ENCODE data around the gene ATG14. TPM values are rescaled to one million over a fixed set of nuclear protein-coding genes. Genes with fewer than 3 reads are reported as not detected.
"Not testable (repeated sequence)": the region's sequence is repeated elsewhere in the genome, so short reads cannot be mapped to it uniquely, and the experiment has no call there.

Gene ATG14
- total RNA-seq, 1 donor from 2014 or later: 20.4 TPM

DNA sequence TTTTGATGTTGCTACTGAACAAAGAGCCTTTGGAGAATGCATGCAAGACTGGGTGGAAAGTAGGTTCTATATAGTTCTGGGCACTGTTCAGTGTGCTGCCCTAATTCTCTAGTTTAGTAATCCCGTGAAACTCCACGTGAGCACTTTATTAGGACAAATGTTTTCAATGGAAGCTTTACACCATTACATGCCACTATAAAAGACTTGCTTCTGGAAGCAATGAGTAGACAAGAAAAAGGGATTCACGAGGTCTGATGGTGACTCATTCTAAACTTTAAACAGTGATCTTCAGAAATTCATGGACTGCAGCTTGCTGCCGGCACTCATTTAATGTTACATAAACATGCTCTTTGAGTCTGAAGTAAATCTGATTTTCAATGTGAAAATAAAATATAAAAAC, 22.3 kb downstream of the ATG14 start:
- no peak for FAIRE-seq
- DNase-seq (ENCODE audit: low spot score in 2 of 2): no peak

DNA sequence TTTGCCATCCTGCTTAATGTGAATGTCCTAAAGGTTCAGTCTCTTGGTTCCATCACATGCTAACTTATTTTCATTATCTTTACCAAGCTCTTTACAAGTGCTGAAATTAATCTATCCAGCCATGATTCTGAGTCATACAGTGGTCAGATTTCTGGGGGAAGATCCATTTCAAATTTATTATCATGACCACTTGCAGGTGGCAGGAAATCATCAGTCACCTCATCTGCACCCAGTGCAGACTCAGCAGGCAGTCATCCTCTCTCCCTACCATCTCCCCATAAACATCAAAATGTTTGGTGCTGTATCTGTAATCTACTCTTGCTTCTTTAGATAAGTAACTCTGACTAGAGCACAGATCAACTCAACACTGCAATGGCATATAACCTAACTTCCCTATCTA, 23.5 kb downstream of the ATG14 start:
- DNase-seq (ENCODE audit: low spot score in 2 of 2): no peak
- no peak for FAIRE-seq

DNA sequence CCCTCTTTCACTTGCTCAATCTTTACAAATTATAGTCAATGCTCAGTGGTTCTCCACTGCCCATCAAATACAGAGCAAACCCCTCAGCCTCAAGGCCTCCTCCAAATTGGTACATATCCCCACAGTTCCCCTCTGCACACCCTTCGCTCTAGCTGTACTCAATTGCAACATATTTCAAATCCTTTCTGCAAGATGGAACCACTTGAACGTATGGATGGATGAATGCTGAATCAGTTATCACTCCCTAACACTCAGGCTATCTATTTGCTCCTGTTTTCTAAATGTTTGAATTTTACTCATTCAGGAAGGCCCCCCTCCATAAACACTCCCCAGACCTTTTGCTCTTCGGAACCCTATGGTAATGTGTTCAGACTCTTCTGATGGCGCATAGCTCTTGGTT, 24.5 kb downstream of the ATG14 start:
- DNase-seq (ENCODE audit: low spot score in 2 of 2) (no peak), FAIRE-seq (no peak)

DNA sequence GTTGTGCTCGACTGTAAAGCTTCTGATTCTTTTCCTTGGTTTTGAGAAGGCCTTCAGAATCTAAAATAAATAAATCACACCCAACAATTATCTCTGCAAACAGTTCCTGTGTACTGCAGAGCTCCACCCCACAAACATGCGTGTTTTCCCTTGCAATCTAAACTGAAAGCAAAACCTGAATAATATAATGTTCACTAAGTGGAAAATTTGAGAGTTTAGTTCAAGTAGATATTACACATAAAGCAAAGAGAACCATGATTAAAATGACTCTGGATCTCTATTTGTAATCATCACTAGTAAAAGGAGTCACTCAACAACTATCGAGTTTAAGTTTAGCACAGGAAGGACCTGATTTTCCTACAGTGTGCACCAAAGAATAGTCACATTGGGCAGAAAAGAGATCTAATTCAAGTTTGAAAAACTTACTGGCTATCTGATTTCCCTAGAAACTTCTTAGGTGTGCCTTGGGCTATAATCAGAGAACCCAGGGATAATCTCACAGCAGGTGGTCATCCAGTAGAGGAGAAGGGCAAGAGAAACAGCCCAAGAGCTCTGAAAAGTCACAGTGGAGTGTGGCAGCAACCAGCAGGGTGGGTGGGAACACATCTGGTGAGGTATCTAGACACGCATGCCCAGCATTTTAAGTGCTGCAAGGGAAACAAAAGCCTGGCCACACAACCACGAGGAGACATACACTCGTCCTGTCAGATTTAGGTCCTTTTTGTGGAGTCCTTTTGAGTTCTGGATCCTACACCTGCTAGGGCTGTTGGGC, 25.4 kb downstream of the ATG14 start:
- DNase-seq (ENCODE audit: low spot score in 2 of 2) (no peak), FAIRE-seq (no peak)

DNA sequence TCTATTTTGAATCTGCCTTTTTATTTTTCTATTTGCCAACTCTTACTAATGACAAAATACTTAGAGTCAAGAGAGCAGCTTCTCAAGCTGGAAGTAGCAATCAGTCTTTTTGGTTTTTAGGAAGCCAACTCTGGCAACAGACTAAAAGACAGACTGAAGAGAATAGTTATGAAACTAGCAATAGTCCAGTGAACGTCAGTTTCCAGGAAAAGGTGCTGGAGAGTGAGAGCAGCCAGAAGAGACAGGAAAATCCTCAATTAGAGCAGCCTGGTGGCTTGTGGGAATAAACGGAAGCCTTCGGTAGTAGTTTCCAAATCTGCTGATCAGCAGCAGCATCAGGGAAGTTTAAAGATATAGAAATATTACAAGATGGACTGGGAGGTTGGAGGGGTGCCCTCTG, 27.1 kb downstream of the ATG14 start:
- no peak for FAIRE-seq
- DNase-seq (ENCODE audit: low spot score in 2 of 2): no peak

DNA sequence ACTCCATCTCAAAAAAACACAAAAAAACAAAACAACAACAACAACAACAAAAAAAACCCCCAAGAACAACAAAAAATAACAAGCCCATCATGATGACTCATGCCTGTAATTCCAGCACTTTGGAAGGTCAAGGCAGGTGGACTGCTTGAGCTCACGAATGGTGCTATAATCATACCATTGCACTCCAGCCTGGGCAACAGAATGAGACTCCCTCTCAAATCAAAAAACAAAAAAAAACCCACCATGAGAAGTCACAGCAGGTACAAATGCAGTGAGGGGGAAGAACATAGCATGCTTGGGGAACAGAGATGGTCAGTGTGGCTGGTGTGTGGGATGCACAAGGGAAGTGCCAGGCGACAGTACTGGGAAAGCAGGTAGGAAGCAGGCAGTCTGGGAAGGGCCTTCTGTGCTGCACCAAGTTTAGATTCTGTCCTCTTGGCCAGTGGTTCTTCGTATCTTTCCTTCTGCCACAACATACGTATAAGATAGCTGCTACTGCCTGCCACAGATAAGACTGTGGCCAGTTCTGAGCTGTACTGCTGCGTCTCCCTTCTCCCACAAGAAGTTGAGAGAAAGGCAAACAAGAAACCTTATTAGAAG, 28.0 kb downstream of the ATG14 start:
- FAIRE-seq (no peak), DNase-seq (ENCODE audit: low spot score in 2 of 2) (no peak)

DNA sequence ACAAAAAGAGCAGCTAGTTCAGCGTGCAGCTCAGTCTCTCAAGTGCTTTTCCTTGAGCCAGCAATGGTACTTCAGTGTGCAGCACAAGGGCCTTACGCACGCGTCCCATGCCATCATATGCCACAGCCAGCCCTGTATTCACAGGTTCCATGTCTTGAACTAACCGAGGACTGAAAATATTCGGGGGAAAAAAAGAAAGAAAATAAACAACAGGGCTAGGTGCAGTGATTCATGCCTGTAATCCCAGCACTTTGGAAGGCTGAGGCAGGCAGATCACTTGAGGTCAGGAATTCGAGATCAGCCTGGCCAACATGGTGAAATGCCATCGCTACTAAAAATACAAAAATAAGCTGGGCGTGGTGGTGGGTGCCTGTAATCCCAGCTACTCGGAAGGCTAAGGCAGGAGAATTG, 28.6 kb downstream of the ATG14 start:
- FAIRE-seq; DNase-seq (ENCODE audit: low spot score in 2 of 2): not testable (repeated sequence)

DNA sequence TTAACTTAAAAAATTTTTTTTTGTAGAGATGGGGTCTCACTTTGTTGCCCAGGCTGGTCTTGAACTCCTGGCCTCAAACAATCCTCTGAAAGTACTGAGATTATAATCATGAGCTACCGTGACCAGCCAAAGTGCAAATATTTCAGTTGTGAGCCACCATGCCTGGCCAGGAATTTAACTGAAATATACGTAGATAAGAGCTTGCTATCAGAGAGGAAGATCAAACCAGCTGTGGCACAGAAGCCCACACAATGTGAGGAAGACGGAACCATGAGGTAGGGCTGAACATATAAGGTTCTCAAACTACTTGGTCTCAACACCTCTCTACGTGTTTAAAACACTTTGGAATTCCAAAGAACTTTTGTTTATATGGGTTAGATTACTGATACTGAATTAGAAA, 29.1 kb downstream of the ATG14 start:
- DNase-seq (ENCODE audit: low spot score in 2 of 2) (no peak), FAIRE-seq (no peak)

DNA sequence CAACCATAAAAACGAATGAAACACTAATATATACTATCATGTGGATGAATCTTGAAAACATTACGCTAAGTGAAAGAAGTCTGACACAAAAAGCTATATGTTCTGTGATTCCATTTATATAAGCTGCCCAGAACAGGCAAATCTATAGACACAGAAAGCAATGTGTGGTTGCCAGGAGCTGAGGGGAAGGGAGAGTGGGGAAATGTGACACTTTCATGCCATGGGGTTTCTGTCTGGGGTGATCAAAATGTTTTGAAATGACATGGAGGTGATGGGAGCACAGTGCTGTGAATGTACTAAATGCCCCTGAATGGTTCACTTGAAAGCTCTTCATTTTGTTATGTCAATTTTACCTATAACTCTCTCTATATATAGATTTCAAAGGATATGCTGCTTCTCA, 30.1 kb downstream of the ATG14 start:
- no peak for DNase-seq (ENCODE audit: low spot score in 2 of 2)
- FAIRE-seq: no peak

DNA sequence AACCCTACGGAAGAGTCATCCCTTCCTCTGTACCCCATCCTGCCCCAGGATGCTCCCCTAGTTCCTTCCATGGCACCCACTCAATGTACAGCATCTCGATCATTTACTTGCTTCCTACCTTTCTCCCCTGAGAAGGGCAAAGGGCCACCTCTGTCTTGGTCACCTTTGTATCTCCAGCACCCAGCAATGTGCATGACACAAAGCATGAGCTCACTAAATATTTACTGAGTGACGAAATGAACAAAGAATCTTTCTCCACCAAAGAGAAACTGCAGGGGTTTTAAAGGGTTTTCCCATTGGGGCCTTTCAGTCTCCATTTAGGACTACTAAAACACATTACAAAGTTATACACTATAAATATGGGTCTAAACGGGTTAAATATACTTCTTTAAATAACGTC, 30.6 kb downstream of the ATG14 start:
- DNase-seq (ENCODE audit: low spot score in 2 of 2): no peak
- no peak for FAIRE-seq

DNA sequence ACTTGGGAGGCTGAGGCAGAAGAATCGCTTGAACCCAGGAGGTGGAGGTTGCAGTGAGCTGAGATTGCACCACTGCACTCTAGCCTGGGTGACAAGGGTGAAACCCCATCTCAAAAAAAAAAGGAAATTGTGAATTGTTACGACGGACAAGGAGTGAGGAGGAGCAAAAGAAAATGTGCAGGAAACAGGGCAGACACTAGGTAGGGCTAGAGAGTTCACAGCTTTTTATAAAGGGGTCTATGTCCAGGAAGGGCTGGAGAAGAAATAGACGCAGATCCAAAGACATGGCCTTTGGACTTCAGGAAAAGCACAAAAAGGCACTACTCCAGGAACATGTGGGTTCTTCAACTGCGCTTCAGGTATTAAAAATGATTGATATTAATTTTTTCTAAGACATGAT, 34.4 kb downstream of the ATG14 start:
- no peak for DNase-seq (ENCODE audit: low spot score in 2 of 2)

DNA sequence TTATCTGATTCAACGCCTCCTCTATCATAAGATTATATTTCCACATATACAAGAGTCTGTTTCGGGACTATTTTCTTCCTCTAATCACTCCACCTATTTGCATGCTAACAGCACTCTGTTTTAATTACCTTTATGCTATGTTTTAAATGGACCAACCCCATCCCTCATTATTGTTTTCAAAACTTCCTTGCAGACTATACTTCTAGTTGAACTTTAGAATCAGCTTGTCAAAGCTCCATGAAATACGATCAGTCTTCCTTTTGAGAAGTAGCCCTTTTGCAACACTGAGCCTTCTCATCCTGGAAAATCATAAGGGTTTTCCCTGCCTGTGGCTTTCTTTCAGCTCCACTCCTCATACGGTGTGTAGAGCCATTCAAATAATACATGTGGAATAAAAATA, 36.9 kb downstream of the ATG14 start:
- DNase-seq (ENCODE audit: low spot score in 2 of 2) (no peak), FAIRE-seq (no peak)

More for the DNA sequence above, 34.4 kb downstream of the ATG14 start:
- FAIRE-seq: no peak

DNA sequence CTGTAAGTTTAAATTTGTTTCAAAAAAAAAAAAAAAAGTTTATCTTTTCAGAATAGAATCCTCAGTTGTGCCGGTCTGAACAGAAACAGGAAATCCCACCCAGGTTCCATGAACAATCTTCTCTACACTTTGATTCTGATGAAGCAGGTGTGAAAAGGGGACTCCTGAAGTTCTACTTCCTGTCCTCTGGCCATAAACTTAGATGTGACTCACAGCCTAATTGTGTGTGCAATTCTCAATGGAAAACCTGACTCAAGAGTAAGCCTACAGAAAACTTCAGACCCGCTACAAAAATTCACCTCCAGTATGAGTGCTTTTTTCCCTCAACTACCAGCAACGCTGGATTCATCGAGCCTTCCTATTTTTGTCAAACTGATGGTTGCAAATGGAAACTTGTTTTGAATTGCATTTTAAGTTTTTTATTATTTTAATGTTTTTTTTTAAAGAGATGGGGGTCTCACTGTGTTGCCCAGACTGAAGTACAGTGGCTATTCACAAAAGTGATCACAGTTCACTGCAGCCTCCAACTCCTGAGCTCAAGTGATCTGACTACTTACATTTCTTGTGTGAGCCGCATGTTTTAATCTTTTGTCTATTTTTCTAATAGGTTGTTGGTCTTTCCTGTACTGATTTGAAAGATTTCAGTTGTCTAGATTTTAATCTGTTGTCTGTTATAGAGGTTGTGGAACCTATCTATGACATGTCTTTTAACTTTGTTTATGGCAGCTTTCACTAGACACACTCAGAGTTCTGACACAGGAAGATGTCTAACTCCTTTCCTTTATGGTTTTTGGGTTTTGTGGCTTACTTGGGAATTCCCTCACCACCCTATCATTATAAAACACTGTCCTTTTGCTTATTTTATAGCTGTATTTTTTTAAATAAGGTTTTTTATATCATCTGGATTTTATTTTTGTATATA, 37.6 kb downstream of the ATG14 start:
- DNase-seq (ENCODE audit: low spot score in 2 of 2) (no peak), FAIRE-seq (no peak)

DNA sequence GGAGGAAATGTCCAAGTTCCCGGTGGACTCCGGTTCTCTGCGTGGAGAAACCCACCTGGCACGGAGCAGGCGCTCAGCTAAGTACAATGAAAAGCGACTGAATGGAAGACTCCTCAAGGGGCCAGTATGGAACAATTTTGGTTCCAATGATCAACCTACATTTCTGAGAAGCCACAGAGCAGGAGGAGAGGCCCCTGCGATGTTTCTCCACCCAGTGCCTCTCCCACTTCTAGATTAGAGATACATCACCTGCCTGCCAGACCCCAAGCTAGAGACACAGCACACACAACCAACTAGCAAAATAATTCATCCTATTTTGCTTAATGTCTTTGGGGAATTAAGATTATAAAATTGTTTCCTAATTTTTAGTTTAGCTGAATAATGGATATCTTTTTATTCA, 38.8 kb downstream of the ATG14 start:
- FAIRE-seq (no peak), DNase-seq (ENCODE audit: low spot score in 2 of 2) (no peak)

DNA sequence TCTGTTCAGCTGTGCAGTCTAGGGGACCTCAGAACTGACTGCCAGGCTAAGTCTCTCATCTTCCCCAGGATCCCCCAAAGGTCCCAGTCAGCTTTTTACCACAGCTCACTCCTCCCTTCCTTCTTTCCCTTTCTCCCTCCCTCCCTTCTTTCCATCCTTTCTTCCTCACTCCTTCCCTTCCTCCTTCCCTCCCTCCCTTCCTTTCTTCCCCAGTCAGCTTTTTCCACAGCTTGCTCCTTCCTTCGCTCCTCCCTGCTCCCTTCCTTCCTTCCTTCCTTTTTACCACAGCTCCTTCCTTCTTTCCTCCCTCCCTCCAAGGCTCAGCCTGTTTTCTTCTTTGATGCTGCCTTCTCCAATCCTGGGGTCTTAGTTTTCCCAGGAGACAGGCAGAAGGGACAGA, 39.2 kb downstream of the ATG14 start:
- DNase-seq (ENCODE audit: low spot score in 2 of 2) (no peak), FAIRE-seq (no peak)

DNA sequence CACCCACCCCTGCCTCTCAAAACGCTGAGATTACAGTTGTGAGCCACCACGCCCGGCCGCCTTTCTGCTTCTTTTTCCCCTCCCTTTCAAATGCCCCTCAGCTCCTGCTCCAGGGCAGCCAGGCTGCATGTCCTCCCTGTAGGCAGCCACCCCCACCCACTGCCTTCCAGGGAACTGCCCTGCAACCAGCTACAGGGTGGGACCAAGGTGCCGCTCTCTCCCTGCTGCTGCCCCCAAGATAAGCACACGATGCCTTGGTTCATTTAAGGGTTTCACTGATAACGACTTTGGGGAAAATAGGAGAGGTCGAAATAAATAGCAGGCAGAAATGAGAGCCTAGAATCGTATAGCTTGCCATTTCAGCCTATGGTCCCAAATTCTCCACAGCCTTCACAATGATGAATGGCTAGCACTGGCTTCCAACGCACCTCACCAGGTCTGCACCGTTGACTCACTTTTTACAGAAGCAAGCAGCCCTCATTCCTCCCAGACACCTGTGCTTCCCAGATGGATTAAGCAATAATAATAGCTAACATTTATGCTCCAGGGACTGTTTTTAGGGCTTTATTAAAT, 40.7 kb downstream of the ATG14 start:
- DNase-seq (ENCODE audit: low spot score in 2 of 2) (no peak), FAIRE-seq (no peak)

DNA sequence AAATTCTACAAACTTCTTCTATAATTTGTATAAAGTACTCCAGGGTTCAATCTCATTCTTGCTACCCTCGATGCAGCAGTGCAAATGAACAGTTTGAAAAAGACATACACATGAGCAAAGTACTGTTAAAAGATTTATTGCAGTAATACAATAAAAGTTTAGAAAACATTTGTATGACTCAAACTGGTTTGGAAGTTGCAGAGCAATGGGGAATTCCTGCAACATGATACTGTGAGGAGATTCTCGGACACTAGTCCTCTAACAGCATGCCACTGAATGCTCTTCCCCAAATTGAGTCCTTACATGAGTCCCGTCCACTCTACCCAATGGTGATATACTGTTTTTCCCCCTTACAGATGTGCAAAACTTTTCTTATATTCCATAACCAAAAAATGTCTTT, 45.4 kb downstream of the ATG14 start:
- no peak for DNase-seq (ENCODE audit: low spot score in 2 of 2)
- FAIRE-seq: no peak

DNA sequence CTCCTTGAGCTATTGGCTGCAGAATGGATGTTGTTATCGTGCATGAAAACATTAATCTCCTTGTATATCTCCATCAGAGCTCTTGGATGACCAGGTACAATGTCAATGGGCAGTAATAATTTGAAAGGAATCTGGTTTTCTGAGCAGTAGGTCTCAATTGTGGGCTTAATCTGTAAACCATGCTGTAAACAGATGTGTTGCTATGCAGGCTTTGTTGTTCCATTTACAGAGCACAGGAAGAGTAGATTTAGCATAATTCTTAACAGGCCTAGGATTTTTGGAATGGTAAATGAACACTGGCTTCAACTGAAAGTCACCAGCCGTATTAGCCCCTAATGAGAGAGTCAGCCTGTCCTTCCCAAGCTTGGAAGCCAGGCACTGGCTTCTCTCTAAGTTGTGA, 50.4 kb downstream of the ATG14 start:
- DNase-seq (ENCODE audit: low spot score in 2 of 2): no peak
- no peak for FAIRE-seq

DNA sequence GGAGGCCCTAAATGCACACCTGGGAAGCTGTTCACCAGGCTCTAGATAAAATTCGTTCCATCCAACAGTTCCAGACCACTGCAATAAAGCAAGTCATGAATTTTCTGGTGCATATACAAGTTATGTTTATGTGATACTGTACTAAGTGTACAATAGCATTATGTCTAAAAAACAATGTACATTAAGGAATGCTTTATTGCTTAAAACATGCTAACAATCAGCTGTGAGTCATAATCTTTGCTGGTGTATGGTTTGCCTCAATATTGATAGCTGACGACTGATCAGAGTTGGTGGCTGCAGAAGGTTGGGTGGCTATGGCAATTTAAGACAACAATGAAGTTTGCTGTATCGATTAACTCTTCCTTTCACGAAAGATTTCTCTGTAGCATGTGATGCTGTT, 52.3 kb downstream of the ATG14 start:
- FAIRE-seq: no peak
- DNase-seq (ENCODE audit: low spot score in 2 of 2): no peak

DNA sequence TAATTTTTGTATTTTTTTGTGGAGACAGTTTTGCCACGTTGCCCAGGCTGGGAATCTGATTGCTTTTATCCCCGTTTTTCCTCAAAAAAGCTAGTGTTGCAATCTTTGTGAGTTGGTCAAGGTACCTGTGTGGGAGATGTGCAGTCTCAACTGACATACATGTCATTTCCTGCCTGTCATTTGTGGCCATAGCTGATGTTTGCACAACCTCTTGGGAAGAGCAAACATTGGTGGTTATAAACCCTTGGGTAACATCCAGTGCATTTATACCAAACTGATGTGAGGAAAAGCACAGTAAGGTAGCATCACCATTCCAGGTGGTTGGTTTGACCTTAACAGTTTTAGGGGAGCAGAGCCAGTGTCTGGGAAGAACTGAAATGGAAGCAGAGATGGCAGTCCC, 54.7 kb downstream of the ATG14 start:
- no peak for DNase-seq (ENCODE audit: low spot score in 2 of 2)
- FAIRE-seq: no peak

DNA sequence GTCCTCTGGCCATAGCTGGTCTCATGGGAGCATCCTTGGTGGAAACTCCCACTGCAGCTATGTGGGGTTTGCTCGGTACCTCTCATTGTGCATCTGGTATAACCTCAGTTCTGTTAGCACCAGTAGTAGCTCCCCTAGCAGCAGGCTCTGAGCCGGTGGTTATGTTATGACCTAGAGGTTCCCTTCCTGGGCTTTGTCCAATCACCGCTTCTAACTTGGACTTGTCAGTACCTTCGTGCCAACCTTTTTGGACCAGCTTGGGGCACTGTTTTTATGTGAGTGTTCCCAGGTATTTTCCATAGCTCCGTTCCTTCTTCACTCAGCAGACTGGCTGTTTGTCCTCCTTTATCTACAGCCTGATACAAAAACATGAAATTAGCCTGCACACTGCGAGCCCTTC, 55.7 kb downstream of the ATG14 start:
- FAIRE-seq (no peak), DNase-seq (ENCODE audit: low spot score in 2 of 2) (no peak)
